ENCODE results near the gene TSGA10.

TSGA10 gene

GRCh38 chr2:99159594-99159993 lies 4.9 kb upstream of the TSGA10 start:
- Histone ChIP-seq H2BK5ac (ENCODE audit: low read depth, low read length, poor library complexity) (no peak overlapping the region), H3K4me1 (ENCODE audit: control insufficient read depth in 1 of 2, insufficient read depth in 2 of 2, low read length in 2 of 2) (peaks cover 2 to 3% of the 10 kb centered on the region in 2 experiments), H3K4me3 (ENCODE audit: low read depth, low read length) (no peak overlapping the region), H3K36me3 (ENCODE audit: control insufficient read depth in 1 of 2, insufficient read depth in 2 of 2, low read length in 2 of 2) (no peaks in the 10 kb centered on the region), H3K9ac (ENCODE audit: low read length) (no peak overlapping the region), H3K79me1 (ENCODE audit: low read length) (peaks cover 4% of the 10 kb centered on the region), H3K23ac (ENCODE audit: low read length) (no peak overlapping the region), H3K14ac (ENCODE audit: low read length) (no peak overlapping the region), H2AFZ (ENCODE audit: insufficient read depth, low read length, poor library complexity) (no peak overlapping the region), H3K27me3 (ENCODE audit: insufficient read depth, low read length) (no peaks in the 10 kb centered on the region), H3K4me2 (ENCODE audit: low read length) (no peak overlapping the region), H3K27ac (ENCODE audit: low read depth, low read length) (no peak overlapping the region), H3K9me3 (ENCODE audit: insufficient read depth, low read depth, low read length) (no peaks in the 10 kb centered on the region), H4K91ac (ENCODE audit: low read depth, low read length) (no peak overlapping the region), H4K12ac (ENCODE audit: low read depth, low read length) (no peak overlapping the region), H2BK12ac (ENCODE audit: low read length) (no peak overlapping the region), H3K4ac (ENCODE audit: low read depth, low read length) (no peak overlapping the region), H3K18ac (ENCODE audit: low read length) (no peak overlapping the region), H2AK5ac (ENCODE audit: low read length) (no peak overlapping the region), H3K79me2 (ENCODE audit: control insufficient read depth, insufficient read depth, low read length, poor library complexity) (peaks cover 2% of the 10 kb centered on the region), H2BK120ac (ENCODE audit: insufficient read depth, low read length, poor library complexity) (no peak overlapping the region), H4K8ac (ENCODE audit: low read depth, low read length) (no peak overlapping the region)
- WGBS (ENCODE audit: extremely low coverage, insufficient coverage, insufficient read length), result no CpG with 5 or more reads among the region's 4 CpGs
- no peak for DNase-seq

GRCh38 chr2:99158599-99158998 lies 3.9 kb upstream of the TSGA10 start:
- Histone ChIP-seq H3K9ac (ENCODE audit: low read length) (no peak overlapping the region), H3K4me2 (ENCODE audit: low read length) (no peak overlapping the region), H2BK5ac (ENCODE audit: low read depth, low read length, poor library complexity) (no peak overlapping the region), H2BK120ac (ENCODE audit: insufficient read depth, low read length, poor library complexity) (no peak overlapping the region), H3K27ac (ENCODE audit: low read depth, low read length) (no peak overlapping the region), H4K8ac (ENCODE audit: low read depth, low read length) (no peak overlapping the region), H3K4me3 (ENCODE audit: low read depth, low read length) (no peak overlapping the region), H3K79me2 (ENCODE audit: control insufficient read depth, insufficient read depth, low read length, poor library complexity) (peaks cover 4% of the 10 kb centered on the region), H3K4me1 (ENCODE audit: control insufficient read depth in 1 of 2, insufficient read depth in 2 of 2, low read length in 2 of 2) (peaks cover 5 to 8% of the 10 kb centered on the region in 2 experiments), H3K27me3 (ENCODE audit: insufficient read depth, low read length) (no peaks in the 10 kb centered on the region), H3K79me1 (ENCODE audit: low read length) (peaks cover 7% of the 10 kb centered on the region), H3K14ac (ENCODE audit: low read length) (no peak overlapping the region), H3K23ac (ENCODE audit: low read length) (no peak overlapping the region), H2AFZ (ENCODE audit: insufficient read depth, low read length, poor library complexity) (no peak overlapping the region), H3K9me3 (ENCODE audit: insufficient read depth, low read depth, low read length) (no peaks in the 10 kb centered on the region), H3K18ac (ENCODE audit: low read length) (no peak overlapping the region), H2AK5ac (ENCODE audit: low read length) (no peak overlapping the region), H3K36me3 (ENCODE audit: control insufficient read depth in 1 of 2, insufficient read depth in 2 of 2, low read length in 2 of 2) (no peaks in the 10 kb centered on the region), H4K91ac (ENCODE audit: low read depth, low read length) (no peak overlapping the region), H4K12ac (ENCODE audit: low read depth, low read length) (no peak overlapping the region), H2BK12ac (ENCODE audit: low read length) (no peak overlapping the region), H3K4ac (ENCODE audit: low read depth, low read length) (no peak overlapping the region)
- WGBS (ENCODE audit: extremely low coverage, insufficient coverage, insufficient read length), result no CpG with 5 or more reads among the region's 5 CpGs
- DNase-seq, result no peak

GRCh38 chr2:99156891-99157290 lies 2.1 kb upstream of the TSGA10 start:
- whole genome bisulfite sequencing (ENCODE audit: extremely low coverage, insufficient coverage, insufficient read length), result no CpG with 5 or more reads among the region's 1 CpG
- H2BK5ac ChIP-seq (ENCODE audit: low read depth, low read length, poor library complexity), result no peak overlapping the region
- DNase-seq, result no peak
- no peak overlapping the region for H2BK120ac ChIP-seq (ENCODE audit: insufficient read depth, low read length, poor library complexity)
- H4K8ac ChIP-seq (ENCODE audit: low read depth, low read length), result no peak overlapping the region
- no peak overlapping the region for H3K4ac ChIP-seq (ENCODE audit: low read depth, low read length)
- no peak overlapping the region for H4K91ac ChIP-seq (ENCODE audit: low read depth, low read length)
- no peak overlapping the region for H3K27ac ChIP-seq (ENCODE audit: low read depth, low read length)
- no peak overlapping the region for H3K14ac ChIP-seq (ENCODE audit: low read length)
- no peaks in the 10 kb centered on the region for H3K9me3 ChIP-seq (ENCODE audit: insufficient read depth, low read depth, low read length)
- no peak overlapping the region for H3K9ac ChIP-seq (ENCODE audit: low read length)
- H4K12ac ChIP-seq (ENCODE audit: low read depth, low read length), result no peak overlapping the region
- no peak overlapping the region for H2AFZ ChIP-seq (ENCODE audit: insufficient read depth, low read length, poor library complexity)
- H3K27me3 ChIP-seq (ENCODE audit: insufficient read depth, low read length), result no peaks in the 10 kb centered on the region
- H3K23ac ChIP-seq (ENCODE audit: low read length), result no peak overlapping the region
- H3K4me3 ChIP-seq (ENCODE audit: low read depth, low read length), result no peak overlapping the region
- H3K4me1 ChIP-seq (ENCODE audit: control insufficient read depth in 1 of 2, insufficient read depth in 2 of 2, low read length in 2 of 2), result peaks cover 5 to 8% of the 10 kb centered on the region in 2 experiments
- peaks cover 4% of the 10 kb centered on the region for H3K79me2 ChIP-seq (ENCODE audit: control insufficient read depth, insufficient read depth, low read length, poor library complexity)
- no peak overlapping the region for H3K18ac ChIP-seq (ENCODE audit: low read length)
- no peak overlapping the region for H2AK5ac ChIP-seq (ENCODE audit: low read length)
- H3K79me1 ChIP-seq (ENCODE audit: low read length), result peaks cover 7% of the 10 kb centered on the region
- H2BK12ac ChIP-seq (ENCODE audit: low read length), result no peak overlapping the region
- H3K36me3 ChIP-seq (ENCODE audit: control insufficient read depth in 1 of 2, insufficient read depth in 2 of 2, low read length in 2 of 2), result no peaks in the 10 kb centered on the region
- no peak overlapping the region for H3K4me2 ChIP-seq (ENCODE audit: low read length)

GRCh38 chr2:99153921-99154604 lies 679 bp downstream of the TSGA10 start:
- H2BK120ac ChIP-seq (ENCODE audit: insufficient read depth, low read length, poor library complexity), result no peak overlapping the region
- H3K4me1 ChIP-seq (ENCODE audit: control insufficient read depth in 1 of 2, insufficient read depth in 2 of 2, low read length in 2 of 2), result peaks cover 5 to 8% of the 10 kb centered on the region in 2 experiments
- H3K4ac ChIP-seq (ENCODE audit: low read depth, low read length), result no peak overlapping the region
- H3K27me3 ChIP-seq (ENCODE audit: insufficient read depth, low read length), result no peaks in the 10 kb centered on the region
- H4K91ac ChIP-seq (ENCODE audit: low read depth, low read length), result peak overlapping the region; percentile 70
- H3K9me3 ChIP-seq (ENCODE audit: insufficient read depth, low read depth, low read length), result no peaks in the 10 kb centered on the region
- no peak for DNase-seq
- H3K18ac ChIP-seq (ENCODE audit: low read length), result no peak overlapping the region
- WGBS (ENCODE audit: extremely low coverage, insufficient coverage, insufficient read length), result no CpG with 5 or more reads among the region's 12 CpGs
- H3K4me2 ChIP-seq (ENCODE audit: low read length), result peak overlapping the region; percentile 82
- no peak overlapping the region for H3K27ac ChIP-seq (ENCODE audit: low read depth, low read length)
- peaks cover 7% of the 10 kb centered on the region for H3K79me1 ChIP-seq (ENCODE audit: low read length)
- H2BK12ac ChIP-seq (ENCODE audit: low read length), result no peak overlapping the region
- H3K9ac ChIP-seq (ENCODE audit: low read length), result peak overlapping the region; percentile 63
- H4K12ac ChIP-seq (ENCODE audit: low read depth, low read length), result peak overlapping the region; percentile 72
- H3K4me3 ChIP-seq (ENCODE audit: low read depth, low read length), result peak overlapping the region; percentile 85
- H3K79me2 ChIP-seq (ENCODE audit: control insufficient read depth, insufficient read depth, low read length, poor library complexity), result peaks cover 4% of the 10 kb centered on the region
- H2BK5ac ChIP-seq (ENCODE audit: low read depth, low read length, poor library complexity), result no peak overlapping the region
- no peaks in the 10 kb centered on the region for H3K36me3 ChIP-seq (ENCODE audit: control insufficient read depth in 1 of 2, insufficient read depth in 2 of 2, low read length in 2 of 2)
- peak overlapping the region; percentile 83 for H3K14ac ChIP-seq (ENCODE audit: low read length)
- peak overlapping the region; percentile 88 for H2AFZ ChIP-seq (ENCODE audit: insufficient read depth, low read length, poor library complexity)
- H4K8ac ChIP-seq (ENCODE audit: low read depth, low read length), result peak overlapping the region; percentile 93
- no peak overlapping the region for H2AK5ac ChIP-seq (ENCODE audit: low read length)
- no peak overlapping the region for H3K23ac ChIP-seq (ENCODE audit: low read length)
